Daoy (cell line): ENCODE results near the gene SLC2A10. TPM values are rescaled to one million over a fixed set of nuclear protein-coding genes. Genes with fewer than 3 reads are reported as not detected.

ENCODE experiments used
- DNase-seq: peaks from one replicate; pipeline ENCODE4 v3.0.0-alpha.2; 2015; ENCODE audit warnings: low read depth
- total RNA-seq: library from RNA; depleted of rRNA; stranded (reverse); fragments of >200 nt; shearing (Covaris generic); gene quantifications from 2 replicates; pipeline ENCODE4 v1.2.3, GENCODE V29; 2014

SLC2A10 gene
- total RNA-seq, 1 experiment from 2014 or later: 11.4 TPM

- no peak for DNase-seq
Observed at GRCh38 chr20:46735436-46735835, 26.0 kb downstream of the SLC2A10 start.

DNA sequence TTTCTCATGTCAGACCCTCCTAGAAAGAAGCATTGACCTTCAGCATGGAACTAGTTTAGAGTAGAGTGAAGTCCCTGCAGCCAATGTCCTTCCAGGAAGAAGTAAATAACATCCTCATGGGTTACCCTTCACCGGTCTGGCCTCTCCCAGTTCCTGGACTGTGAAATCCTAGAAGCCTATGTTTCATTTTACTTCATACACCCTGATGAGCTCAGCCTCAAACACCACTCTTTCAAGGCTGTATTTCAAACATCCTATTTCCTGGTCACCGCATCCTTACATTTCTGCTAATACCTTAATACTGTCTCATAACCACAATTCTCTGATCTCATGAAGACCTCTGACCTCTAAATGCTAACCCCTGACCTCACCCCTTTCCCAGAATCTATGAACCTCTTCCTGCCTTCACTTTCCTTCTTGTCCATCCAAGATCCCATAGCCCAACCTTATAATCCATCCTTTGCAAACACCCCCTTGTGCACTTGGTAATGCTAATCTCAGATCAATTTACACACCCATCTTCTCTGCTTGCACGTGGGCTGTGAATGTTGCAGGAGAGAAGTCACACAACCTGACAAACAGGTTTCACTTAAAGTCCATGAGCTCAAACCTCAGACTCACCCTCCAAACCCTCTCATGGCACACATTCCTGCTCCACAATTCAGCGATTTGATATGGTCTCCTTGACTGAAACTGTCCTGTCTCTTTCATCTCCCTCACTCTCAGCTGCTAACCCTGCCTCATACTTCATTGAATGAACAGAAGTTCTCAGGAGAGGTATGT, 30.2 kb downstream of the SLC2A10 start:
- no peak for DNase-seq

DNA sequence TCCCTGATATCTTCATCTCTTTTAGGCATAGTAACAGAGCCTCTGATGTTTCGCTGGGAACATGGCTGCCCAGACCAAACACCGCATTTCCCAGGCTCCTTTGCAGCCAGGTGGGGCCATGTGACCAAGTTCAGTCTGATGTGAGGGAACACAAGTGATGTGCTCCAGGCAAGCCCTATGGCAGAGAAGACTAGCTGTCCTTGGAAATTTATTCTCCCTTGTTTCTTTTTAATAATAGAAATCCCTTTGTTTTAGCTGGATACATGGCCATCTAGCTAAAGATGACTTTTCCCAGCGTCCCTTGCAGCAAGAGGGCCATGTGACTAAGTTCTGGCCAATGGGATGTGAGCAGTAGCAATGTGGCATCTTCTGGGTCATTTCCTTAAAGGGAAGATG, 30.8 kb downstream of the SLC2A10 start:
- DNase-seq: no peak

DNA sequence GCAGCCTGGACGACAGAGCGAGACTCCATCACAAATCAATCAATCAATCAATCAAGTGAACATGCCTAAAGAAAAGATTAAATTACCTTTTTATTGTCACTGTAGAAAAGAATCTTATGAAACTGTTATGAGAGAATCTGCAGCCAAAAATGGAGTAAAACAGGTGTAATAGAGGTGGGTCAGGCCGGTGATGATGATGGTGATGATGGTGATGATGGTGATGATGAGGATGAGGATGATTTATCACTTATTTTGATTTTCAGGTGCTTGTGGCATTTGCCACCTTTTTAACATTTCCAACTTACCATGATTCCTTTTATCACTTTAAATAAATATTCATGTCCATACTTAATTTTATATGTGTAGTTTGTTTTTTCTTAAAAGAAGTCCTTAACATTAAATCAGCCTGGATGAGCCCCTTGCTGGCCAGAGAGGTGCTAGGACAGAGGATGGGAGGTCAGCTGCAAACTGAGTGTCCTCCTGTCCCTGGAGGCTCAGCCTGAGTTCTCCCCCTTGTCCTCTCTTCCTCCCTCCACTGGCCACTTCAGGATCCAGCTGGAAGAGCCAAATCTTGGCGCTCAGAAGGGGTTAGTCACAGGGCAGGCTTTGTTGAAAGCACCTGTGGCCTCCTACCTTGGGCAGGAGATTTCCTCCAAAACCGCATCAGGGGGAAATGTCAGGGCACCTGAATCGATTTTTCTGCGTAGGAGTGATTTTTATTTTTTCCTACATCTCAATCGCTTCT, 32.6 kb downstream of the SLC2A10 start:
- no peak for DNase-seq

GRCh38 chr20:46742669-46743045, 33.2 kb downstream of the SLC2A10 start:
- no peak for DNase-seq

DNA sequence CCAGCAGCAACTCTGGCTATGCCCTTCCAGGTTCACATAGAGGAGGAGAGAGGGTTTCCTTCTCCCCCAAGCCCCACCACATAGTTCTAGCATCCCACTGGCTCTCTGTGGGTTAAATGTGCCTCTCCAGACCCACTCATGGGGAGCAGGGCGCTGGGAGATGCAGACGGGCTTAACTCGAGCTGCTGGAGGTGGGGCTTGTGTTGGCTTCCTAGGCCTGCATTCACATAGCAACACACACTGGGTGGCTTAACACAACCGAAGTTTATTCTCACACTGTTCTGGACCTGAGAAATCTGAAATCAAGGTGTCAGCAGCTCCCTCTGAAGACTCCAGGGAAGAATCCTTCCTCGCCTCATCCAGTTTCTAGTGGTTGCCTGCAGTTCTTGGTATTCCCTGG, 33.6 kb downstream of the SLC2A10 start:
- no peak for DNase-seq

DNA sequence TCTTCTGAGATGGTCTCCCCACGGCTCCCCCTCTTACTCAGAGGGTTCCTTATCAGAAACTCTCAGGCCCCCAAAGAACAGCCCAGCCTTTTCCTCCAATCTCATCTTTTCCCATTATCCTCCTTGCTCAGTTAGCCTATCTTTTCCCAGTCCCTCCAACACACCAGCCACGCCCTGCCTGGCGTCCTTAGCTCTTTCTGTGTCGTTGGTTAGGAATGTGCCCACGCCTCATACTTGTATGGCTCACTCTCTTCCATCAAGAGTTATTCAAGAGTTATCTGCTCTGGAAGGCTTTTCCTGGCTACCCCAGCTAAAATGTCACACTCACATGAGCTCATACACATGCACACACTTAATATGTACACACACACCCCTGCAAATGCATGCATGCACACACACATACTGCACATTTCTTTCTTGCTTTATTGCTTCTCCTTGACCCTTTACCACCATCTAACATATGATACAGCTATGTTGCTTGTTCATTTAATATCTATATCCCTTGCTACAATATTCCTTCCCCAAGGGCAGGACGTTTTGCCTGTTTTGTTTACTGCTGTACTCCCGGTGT, 37.6 kb downstream of the SLC2A10 start:
- DNase-seq: peak; percentile 32

- no peak for DNase-seq
Observed at GRCh38 chr20:46749147-46749546, 39.7 kb downstream of the SLC2A10 start.

DNA sequence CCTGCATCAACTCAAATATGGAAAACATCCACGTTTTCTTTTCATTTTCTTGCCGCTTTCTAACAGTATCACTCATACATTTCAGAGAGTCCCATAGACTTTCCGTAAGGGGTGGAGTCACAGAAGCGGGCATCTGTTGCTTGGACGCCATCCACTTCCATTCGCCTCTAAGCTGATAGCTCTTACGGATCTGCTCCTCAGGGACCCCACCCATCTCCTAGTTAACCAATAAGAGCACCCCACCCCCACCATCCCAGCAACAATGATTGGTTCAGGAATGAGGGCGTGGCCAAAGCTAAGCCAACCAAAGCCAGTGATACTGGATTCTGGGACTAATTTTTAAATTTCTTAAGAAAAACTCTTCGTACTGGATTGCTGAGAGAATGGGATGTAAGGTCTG, 42.4 kb downstream of the SLC2A10 start:
- peak; percentile 43 for DNase-seq

- peak; percentile 55 for DNase-seq
Observed at GRCh38 chr20:46752728-46753127, 43.3 kb downstream of the SLC2A10 start.

DNA sequence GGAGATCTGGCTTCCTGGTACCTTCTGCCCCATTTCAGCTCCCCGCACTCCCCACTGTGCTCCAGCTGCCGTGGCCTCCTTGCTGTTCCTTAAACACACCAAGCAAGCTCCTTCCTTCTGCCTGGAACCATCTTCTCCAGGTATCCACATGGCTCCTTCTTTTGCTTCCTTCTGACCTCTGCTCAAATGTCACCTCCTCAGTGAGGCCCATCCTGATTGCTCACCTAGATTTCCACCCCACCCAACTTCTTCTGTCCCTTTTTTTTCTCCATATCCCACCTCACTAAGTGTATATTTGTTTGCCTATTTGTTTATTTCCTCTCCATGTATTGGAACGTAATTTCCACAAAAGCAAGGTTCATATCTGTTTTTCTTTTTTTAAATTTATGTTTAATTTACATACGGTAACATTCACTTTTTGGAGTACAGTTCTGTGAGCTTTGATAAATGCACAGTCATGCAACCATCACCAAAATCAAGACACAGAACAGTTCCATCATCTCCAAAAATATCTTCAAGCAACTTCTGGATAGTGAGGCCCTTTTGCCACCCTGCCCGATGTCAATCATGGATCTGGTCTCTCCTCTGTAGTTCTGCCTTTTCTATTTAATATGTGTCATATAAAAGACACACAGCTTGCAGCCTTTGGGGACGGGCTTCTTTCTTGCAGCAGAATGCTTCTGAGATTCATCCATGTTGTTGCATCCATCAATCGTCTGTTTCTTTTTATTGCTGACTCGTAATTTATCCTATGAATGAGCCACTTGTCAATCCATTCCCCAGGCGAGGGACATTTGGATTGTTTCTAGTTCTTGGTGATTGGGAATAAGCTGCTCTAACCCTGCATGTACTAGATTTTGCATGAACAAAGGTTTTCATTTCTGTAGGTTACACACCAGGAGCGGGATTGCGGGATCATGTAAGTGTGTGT, 46.3 kb downstream of the SLC2A10 start:
- no peak for DNase-seq

DNA sequence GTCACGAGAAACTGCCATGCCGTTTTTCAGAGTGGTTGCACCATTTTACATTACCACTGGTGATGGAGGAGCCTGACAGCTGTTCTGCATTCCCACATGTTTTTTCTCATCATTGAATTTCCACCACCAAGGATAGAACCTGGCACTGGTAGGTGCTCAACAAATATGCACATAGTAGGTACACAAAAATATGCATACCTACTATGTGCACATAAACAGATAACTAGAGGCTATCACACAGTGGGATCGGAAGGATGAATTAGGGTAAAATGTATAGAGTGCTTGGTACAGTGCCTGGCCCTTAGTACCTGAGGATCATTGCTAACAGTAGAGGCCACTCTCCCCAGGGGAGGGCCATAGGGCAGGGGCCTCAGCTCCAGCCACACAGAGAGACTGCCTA, 47.0 kb downstream of the SLC2A10 start:
- DNase-seq: no peak

DNA sequence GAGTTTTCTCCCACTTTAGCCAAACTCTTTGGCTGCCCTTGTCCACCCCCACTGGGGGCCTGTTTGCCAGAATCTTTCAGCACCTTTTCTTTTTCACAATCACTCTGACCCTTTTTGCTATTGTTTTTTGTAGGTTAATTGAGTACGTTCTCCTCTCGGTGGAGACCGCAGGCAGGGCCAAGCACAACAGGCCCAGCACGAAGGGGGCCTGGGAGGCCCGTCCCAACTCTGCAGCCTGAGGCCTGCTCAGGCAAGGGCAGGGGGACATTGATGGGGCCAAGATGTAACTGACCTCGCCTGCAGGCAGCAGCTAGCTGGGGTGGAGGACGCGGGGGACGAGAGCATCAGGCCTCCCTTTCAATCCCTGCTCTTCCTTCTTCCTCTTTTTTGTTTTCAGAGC, 47.7 kb downstream of the SLC2A10 start:
- no peak for DNase-seq

DNA sequence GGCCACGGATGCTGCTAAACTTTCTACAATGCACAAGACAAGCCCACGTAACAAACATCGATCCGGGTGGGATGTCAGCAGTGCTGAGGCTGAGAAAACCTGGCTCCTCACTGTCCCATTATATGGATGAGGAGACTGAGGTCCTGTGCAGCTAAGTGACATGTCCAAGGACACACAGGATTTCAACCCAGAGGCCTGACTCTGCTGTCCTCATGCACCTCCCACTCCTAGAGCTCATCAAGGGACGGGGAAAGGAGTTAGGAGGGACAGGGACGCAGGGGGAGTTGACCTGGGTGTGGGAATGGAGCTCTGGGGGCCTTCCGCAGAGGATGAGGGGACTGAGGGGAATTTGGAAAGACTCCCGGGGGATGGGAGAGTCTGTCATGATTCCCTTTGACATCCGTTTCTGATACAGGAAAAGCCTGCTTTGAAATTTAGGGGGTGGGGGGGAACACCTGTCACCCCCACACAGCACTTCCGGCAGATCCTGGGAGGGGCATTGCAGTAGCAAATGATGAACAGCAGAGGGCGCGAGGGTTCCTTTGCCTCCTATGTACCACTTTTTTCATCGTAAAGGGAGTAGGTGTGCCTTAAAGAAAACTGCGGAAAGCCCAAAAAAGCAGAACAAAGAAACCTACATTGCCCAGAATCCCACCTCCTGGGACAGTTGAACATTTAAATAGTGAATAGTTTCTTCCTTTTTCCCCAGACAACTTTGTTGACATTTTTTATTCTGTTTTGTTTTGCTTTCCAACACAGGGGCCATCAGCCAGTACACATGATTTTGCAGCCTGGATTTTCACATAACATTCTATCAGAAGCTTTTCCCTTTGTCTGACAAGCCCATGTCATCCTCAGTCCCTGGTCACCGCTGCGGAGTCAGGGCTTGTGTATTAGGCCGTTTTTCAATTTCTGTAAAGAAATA, 48.6 kb downstream of the SLC2A10 start:
- peak; percentile 71 for DNase-seq

DNA sequence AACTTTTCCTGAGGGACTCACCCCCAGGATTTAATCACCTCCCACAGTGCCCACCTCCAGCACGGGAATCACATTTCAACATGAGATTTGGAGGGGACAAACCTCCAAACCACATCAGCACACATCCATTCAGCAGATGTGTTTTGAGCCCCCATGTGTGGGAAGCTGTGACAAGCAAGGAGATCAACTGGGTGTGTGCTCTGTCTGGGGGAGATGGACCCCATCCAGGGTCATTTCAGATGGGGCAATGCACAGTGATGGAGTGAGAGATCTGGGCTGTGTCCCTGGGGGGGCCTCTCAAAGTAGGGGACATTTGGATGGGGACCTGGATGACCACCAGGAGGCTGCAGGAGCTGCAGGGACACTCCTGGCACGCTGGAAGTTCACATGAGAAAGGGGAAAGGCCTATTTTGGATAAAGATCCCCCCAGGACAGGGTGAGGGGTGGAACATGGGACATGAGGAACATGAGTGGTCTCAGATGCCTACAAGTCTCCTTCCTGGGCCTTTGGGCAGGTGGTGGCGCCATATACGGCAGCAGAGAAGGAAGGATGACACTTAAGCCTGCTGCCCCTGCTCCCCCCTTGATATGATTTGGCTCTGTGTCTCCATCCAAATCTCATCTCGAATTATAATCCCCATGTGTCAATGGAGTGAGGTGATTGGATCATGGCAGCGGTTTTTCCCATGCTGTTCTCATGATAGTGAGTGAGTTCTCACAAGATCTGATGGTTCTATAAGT, 49.6 kb downstream of the SLC2A10 start:
- no peak for DNase-seq

DNA sequence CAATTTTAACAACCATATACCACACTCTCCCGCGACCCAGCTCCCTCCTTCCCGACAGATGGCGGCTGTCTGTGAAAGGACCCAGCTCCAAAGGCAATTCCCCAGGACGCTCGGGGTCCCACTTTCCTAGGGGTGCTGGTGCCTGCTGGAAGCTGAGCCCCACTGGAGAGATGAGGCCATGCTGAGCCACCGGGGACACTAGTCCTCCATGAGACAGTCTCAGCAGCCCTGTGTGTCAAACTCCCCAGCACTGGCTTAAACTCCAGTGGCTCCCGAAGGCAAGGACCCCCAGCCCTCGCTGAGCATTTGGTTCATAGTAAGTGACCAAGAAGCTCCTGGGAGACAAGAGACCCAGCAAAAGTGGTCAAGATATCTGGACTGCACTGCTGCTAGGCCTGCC, 52.1 kb downstream of the SLC2A10 start:
- DNase-seq: no peak

- no peak for DNase-seq
Observed at GRCh38 chr20:46764068-46764467, 54.6 kb downstream of the SLC2A10 start.

DNA sequence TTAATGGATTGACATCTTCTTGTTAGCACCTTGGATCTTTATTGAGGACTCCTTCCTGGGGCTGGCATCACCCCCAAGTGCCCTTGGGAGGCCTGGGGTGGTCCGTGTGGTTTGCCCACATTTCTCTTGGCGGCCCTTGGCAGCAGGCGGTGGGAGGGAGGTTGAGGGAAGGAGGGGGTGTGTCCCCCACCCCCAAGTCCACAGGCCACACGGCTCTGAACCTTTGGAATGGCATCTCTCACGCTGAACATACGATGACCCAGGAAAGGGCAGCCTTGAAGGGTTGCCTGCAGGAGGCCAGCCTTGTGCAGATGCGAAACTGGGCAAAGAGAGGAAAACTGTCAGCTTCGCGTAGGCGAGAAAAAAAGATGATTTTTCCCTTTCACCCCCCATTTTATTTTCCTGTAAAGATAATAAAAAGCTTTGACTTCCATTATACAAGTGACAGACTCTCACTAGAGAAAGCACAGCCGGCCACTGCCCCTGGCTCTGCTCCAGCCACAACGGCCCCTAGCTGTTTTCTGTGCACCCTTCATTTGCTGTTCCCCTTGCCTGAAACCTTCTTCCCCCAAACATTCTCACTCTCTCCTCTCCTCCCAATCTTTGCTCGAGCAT, 56.2 kb downstream of the SLC2A10 start:
- DNase-seq: no peak

GRCh38 chr20:46767127-46767761, 57.8 kb downstream of the SLC2A10 start:
- peak; percentile 41 for DNase-seq
